Stimulated activated naive CD4-positive, alpha-beta T cell (primary cell): ENCODE data around the gene GBF1.

ENCODE experiments used
- DNase-seq, 6 experiments: peaks; one replicate each; lab custom pipeline; 2025; lab: John Stamatoyannopoulos, UW

GBF1 gene

GRCh38 chr10:102344067-102344466 is 98.7 kb downstream of the GBF1 start:
- DNase-seq: no peak

- DNase-seq: no peak
Observed at GRCh38 chr10:102347236-102347828, 102.0 kb downstream of the GBF1 start.

DNA sequence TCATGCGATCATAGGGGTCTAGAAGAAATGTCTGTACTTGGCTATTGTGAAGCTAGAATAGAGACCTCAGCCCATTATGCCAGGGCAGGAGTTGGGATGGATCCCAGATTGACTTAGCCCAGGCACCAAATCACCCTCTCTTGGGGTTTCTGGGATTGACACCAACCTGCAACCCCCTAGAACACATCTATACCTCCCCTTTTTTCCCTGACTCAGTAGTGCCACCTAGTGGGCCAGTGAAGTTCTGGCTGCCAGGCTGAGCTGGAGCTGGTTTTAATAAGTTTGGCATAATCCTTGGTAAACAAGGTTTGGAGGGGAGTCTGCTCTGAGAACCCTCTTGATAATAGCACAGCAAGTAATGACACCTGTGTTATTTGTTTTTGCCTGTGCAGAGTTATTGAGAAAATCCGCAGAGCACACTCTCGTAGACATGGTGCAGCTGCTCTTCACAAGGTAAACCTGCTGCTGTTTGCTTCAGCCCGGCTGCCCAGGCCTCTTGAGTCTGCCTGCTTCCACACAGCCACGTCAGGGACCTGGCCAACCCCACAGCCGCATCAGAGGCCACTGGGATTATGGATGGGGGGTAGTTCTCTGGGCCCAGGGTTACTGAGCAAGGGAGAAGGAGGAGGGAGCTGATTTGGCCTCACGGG is 106.9 kb downstream of the GBF1 start:
- DNase-seq: peak; percentile 13 to 70 (median 60)

GRCh38 chr10:102354451-102354850 is 109.1 kb downstream of the GBF1 start:
- DNase-seq: no peak

DNA sequence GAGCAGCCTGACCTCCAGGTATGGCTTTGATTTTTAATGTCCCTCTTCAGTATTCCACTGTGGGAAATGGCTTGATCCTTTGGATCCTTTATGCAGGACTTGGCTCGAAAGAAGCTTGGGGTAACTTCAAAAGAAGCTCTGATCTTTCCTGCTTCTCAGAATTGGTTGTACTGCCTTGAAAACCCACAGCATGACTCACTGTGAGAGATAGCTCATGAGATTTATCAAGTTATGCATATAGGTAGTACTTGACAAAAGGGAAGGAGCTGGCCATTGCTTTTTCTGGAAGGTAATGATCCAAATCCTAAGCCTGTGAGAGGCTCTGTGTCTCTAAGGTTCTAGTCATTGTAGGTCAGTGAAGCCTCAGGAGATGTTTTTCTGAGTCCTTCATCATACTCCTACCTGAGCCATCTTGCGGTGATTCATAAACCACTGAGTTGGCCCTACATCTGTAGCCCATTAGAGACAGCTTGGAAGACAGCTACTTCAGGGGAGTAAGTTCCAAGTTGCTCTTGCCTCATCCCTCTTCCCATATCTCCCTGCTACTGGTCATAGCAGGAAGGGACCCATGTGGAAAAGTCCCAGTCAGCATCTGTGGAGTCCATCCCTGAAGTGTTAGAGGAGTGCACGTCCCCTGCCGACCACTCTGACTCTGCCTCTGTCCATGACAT is 113.5 kb downstream of the GBF1 start:
- DNase-seq: no peak

GRCh38 chr10:102367441-102367840 is 122.1 kb downstream of the GBF1 start:
- DNase-seq: no peak

GRCh38 chr10:102368077-102368476 is 122.7 kb downstream of the GBF1 start:
- no peak for DNase-seq

- DNase-seq: no peak
Observed at GRCh38 chr10:102371295-102371694, 126.0 kb downstream of the GBF1 start.

- no peak for DNase-seq
Observed at GRCh38 chr10:102375250-102375649, 129.9 kb downstream of the GBF1 start.

GRCh38 chr10:102375867-102376266 is 130.5 kb downstream of the GBF1 start:
- DNase-seq: no peak

DNA sequence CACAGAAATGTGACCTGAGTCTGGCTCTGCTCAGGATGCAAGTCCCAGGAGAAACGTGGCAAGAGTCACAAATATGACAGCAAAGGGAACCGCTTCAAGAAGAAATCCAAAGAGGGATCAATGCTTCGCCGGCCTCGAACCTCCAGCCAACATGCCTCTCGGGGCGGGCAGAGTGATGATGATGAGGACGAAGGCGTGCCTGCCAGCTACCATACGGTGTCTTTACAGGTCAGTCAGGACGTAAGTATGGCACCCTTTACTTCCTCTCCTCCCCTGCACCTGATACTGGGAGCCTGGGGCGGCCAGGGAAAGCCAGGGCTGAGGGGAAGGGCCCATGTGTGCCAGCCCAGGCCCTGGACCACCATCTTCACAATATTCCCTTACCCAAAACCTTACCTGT is 131.6 kb downstream of the GBF1 start:
- no peak for DNase-seq

- DNase-seq: no peak
Observed at GRCh38 chr10:102379383-102379782, 134.1 kb downstream of the GBF1 start.

DNA sequence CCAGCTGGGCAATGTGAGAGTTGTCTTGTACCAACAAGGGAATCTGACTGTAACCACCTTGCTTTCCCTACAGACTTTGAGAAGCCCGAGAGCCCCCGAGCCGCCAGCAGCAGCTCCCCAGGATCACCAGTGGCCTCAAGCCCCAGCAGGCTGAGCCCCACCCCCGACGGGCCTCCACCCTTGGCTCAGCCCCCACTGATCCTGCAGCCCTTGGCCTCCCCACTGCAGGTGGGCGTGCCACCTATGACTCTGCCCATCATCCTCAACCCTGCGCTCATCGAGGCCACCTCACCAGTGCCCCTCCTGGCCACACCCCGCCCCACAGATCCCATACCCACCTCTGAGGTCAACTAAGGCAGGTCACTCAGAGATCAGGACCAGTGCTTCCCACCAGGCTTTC is 136.7 kb downstream of the GBF1 start:
- no peak for DNase-seq

DNA sequence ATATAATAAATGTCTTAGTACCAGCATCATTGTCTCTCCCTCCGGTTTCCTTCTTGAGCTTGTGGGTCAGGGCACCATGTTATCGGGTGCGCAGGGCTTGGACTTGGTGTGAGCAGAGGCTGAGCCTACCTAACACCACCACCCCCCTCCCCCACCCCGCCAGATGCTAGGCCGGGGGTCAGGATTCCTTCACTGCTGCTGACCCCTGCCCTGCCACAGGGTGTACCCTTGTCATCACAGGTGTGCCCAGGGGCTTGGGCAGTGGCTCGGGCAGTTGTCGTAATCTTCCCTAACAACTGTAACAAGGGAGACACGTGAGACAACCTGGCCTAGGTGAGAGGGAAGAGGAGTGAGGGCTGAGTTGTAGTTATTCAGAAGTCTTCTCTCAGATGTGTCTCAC is 137.5 kb downstream of the GBF1 start:
- no peak for DNase-seq

- peak in 1 of 6 experiments; percentile 14 for DNase-seq
Observed at GRCh38 chr10:102384053-102384452, 138.7 kb downstream of the GBF1 start.

GRCh38 chr10:102384606-102385429 is 139.5 kb downstream of the GBF1 start:
- DNase-seq: no peak

DNA sequence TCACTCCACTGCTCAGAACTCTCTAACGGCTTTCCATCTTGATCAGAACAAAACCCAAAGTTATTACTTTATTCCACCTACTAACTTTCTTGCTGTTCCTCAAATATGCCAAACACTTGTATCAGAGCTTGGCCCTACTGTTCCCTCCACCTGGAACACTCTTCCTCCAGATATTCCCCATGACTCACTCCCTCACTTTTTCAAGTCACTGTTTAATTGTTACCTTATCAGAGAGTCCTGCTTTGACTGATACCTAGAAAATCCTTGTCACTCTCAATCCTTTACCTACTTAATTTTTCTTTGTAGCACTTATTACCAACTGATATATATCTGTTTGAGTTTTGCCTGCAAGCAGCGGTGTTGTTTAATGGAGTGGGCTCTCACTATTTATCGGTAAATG is 144.6 kb downstream of the GBF1 start:
- DNase-seq: no peak

DNA sequence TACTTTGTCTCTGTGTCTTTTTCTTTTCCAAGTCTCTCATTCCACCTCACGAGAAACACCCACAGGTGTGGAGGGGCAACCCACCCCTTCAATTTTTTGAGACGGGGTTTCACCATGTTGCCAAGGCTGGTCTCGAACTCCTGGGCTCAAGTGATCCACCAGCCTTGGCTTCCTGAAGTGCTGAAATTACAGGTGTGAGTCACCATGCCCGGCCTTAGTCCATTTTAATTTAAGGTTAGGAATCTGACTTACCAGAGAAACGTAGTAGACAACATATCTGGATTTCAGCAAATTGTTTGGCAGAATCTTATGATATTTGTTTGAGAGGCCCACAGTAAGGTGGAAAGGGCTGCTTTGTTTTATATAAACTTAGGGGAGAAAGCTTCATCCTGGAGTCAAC is 147.0 kb downstream of the GBF1 start:
- DNase-seq: no peak

DNA sequence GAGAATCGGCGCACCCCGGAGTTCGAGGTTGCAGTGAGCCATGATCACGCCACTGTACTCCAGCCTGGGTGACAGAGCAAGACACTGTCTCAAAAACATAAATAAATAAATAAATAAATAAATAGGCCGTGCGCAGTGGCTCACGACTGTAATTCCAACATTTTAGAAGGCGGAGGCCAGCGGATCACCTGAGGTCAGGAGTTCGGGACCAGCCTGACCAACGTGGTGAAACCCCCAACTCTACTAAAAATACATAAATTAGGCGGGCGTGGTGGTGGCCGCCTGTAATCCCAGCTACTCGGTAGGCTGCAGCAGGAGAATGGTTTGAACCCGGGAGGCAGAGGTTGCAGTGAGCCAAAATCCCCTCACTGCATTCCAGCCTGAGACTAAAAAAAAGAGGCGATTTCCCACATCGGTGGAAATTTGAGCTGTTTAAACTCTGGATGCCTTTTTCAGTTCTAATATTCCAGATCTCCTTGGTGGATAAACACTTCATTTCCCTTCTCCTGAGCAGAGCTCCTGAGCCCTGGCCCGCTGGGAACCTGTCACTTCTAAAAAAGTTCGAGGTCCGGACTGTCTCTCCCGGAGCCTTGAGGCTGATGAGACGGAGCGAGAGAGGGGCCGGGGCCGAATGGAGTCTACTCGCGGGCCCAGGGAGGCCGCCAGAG is 148.2 kb downstream of the GBF1 start:
- no peak for DNase-seq

- DNase-seq: peak; percentile 98 to 100 (median 99)
Observed at GRCh38 chr10:102394079-102394800, 148.9 kb downstream of the GBF1 start.

GRCh38 chr10:102394801-102395399 is 149.6 kb downstream of the GBF1 start:
- peak in 2 of 6 experiments; percentile 73 to 80 for DNase-seq
